GM10847 (cell line): Measurements from ENCODE around the gene TMF1.

ENCODE experiments used
- POLR2A ChIP-seq: IDR thresholded peaks from 2 replicates; pipeline ENCODE4 v1.6.1; 2011; ENCODE audit not compliant: insufficient read length; ENCODE audit errors: extremely low read depth

The TMF1 gene

GRCh38 chr3:68977486-68978167 lies 74.5 kb downstream of the TMF1 start:
- no peak for TF ChIP-seq POLR2A

GRCh38 chr3:68974711-68975110 lies 77.4 kb downstream of the TMF1 start:
- no peak for TF ChIP-seq POLR2A

- no peak for TF ChIP-seq POLR2A
These were observed 78.5 kb downstream of the TMF1 start for GRCh38 chr3:68973639-68974038.

GRCh38 chr3:68972358-68972979 lies 79.7 kb downstream of the TMF1 start:
- no peak for TF ChIP-seq POLR2A
